HepG2 (cell line): ENCODE data around the gene MYO19. TPM values are rescaled to one million over a fixed set of nuclear protein-coding genes. Genes with fewer than 3 reads are reported as not detected.

Source experiments
- ATF1 ChIP-seq: IDR thresholded peaks from 2 replicates; pipeline ENCODE4 v1.6.1; 2016; ENCODE audit warnings: mild to moderate bottlenecking, control low read depth
- CC2D1A ChIP-seq: sonication (generic); formaldehyde crosslinking; IDR thresholded peaks from 2 replicates; pipeline ENCODE4 v1.8.1; 2023; ENCODE audit warnings: mild to moderate bottlenecking, missing genetic modification reagents
- CEBPB ChIP-seq: IDR thresholded peaks from 2 replicates; pipeline ENCODE4 v1.6.1; 2011; ENCODE audit warnings: low read depth, low read length, improper control_type of control experiment, borderline replicate concordance
- ELF3 ChIP-seq: IDR thresholded peaks from 2 replicates; pipeline ENCODE4 v1.6.1; 2016; ENCODE audit warnings: missing genetic modification reagents, missing compliant biosample characterization
- FOXJ3 ChIP-seq: sonication (generic); formaldehyde crosslinking; IDR thresholded peaks from 2 replicates; pipeline ENCODE4 v1.4.0; 2020; ENCODE audit warnings: missing genetic modification reagents, mild to moderate bottlenecking, borderline replicate concordance
- FOXK2 ChIP-seq: fragments of 450-650 bp; IDR thresholded peaks from 2 replicates; pipeline ENCODE4 v1.6.1; 2016
- KLF9 ChIP-seq: IDR thresholded peaks from 2 replicates; pipeline ENCODE4 v1.6.1; 2016; ENCODE audit warnings: low read depth
- MED8 ChIP-seq: sonication (generic); formaldehyde crosslinking; IDR thresholded peaks from 2 replicates; pipeline ENCODE4 v1.8.1; 2023; ENCODE audit warnings: mild to moderate bottlenecking, missing genetic modification reagents; ENCODE audit not compliant: insufficient replicate concordance
- MEIS1 ChIP-seq: sonication (generic); formaldehyde crosslinking; IDR thresholded peaks from 2 replicates; pipeline ENCODE4 v1.9.0; 2021; ENCODE audit warnings: mild to moderate bottlenecking, missing genetic modification reagents, moderate library complexity, borderline replicate concordance
- MLX ChIP-seq: IDR thresholded peaks from 2 replicates; pipeline ENCODE4 v1.6.1; 2016
- NCOA2 ChIP-seq: sonication (generic); formaldehyde crosslinking; IDR thresholded peaks from 2 replicates; pipeline ENCODE4 v1.8.0; 2022; ENCODE audit warnings: inconsistent platforms
- SIN3B ChIP-seq: fragments of 150-350 bp; IDR thresholded peaks from 2 replicates; pipeline ENCODE4 v1.6.1; 2014; ENCODE audit warnings: low read length
- SNAPC5 ChIP-seq: sonication (generic); formaldehyde crosslinking; IDR thresholded peaks from 2 replicates; pipeline ENCODE4 v1.8.1; 2023; ENCODE audit warnings: mild to moderate bottlenecking, missing genetic modification reagents, borderline replicate concordance
- U2AF1 ChIP-seq: fragments of 200-400 bp; formaldehyde crosslinking; optimal IDR thresholded peaks from 2 replicates; pipeline ENCODE3; 2017; ENCODE audit warnings: mild to moderate bottlenecking, low read depth, low read length
- YEATS4 ChIP-seq: sonication (generic); formaldehyde crosslinking; IDR thresholded peaks from 2 replicates; pipeline ENCODE4 v1.4.0; 2020; ENCODE audit warnings: missing genetic modification reagents, borderline replicate concordance
- ZNF234 ChIP-seq: sonication (generic); formaldehyde crosslinking; conservative IDR thresholded peaks from 2 replicates; pipeline ENCODE4 v1.5.1; 2020; ENCODE audit warnings: mild to moderate bottlenecking, missing genetic modification reagents
- ZNF615 ChIP-seq: sonication (generic); formaldehyde crosslinking; IDR thresholded peaks from 2 replicates; pipeline ENCODE4 v1.5.0; 2020; ENCODE audit warnings: mild to moderate bottlenecking, missing genetic modification reagents, borderline replicate concordance
- ZNF720 ChIP-seq: sonication (generic); formaldehyde crosslinking; IDR thresholded peaks from 2 replicates; pipeline ENCODE4 v1.4.0; 2020; ENCODE audit warnings: missing genetic modification reagents
- ZNF782 ChIP-seq: sonication (generic); formaldehyde crosslinking; IDR thresholded peaks from 2 replicates; pipeline ENCODE4 v1.4.0; 2020; ENCODE audit warnings: missing genetic modification reagents, mild to moderate bottlenecking, borderline replicate concordance
- ZNF816 ChIP-seq: sonication (generic); formaldehyde crosslinking; IDR thresholded peaks from 2 replicates; pipeline ENCODE4 v1.8.0; 2022; ENCODE audit warnings: missing genetic modification reagents, mild to moderate bottlenecking, borderline replicate concordance
- ZNF891 ChIP-seq: sonication (generic); formaldehyde crosslinking; IDR thresholded peaks from 2 replicates; pipeline ENCODE4 v1.5.0; 2020; ENCODE audit warnings: mild to moderate bottlenecking, missing genetic modification reagents
- ZSCAN30 ChIP-seq: sonication (generic); formaldehyde crosslinking; IDR thresholded peaks from 2 replicates; pipeline ENCODE4 v1.5.0; 2020; ENCODE audit warnings: mild to moderate bottlenecking, missing genetic modification reagents
- polyA plus RNA-seq, 8 experiments: library from polyadenylated mRNA; depleted of rRNA in 3 of 8; stranded (reverse) in 7 of 8; unstranded in 1 of 8; fragments of >200 nt; fragmentation: Illumina TruSeq in 4 of 8; extraction: Trizol in 4 of 8; gene quantifications; 2 replicates each; pipeline versions ENCODE4 v1.2.1 to v1.2.3, GENCODE V29; 2011 to 2016; ENCODE audit warnings: low read depth in 4 of 8, missing spikeins in 1 of 8, mixed read lengths in 1 of 8; ENCODE audit not compliant: insufficient read depth in 1 of 8
- total RNA-seq, 5 experiments: library from RNA; depleted of rRNA; stranded (reverse); fragments of >200 nt; fragmentation: Illumina TruSeq; extraction: Trizol; gene quantifications; 2 replicates each; pipeline ENCODE4 v1.2.3, GENCODE V29; 2016; ENCODE audit warnings: low read depth in 1 of 5
- TF ChIP-seq, protein P1 (sequence below): sonication (generic); formaldehyde crosslinking; IDR thresholded peaks from 2 replicates; pipeline ENCODE4 v1.8.0; 2022; ENCODE audit warnings: mild to moderate bottlenecking, missing genetic modification reagents; ENCODE audit not compliant: insufficient replicate concordance
- TF ChIP-seq, protein P2 (sequence below): IDR thresholded peaks from 2 replicates; pipeline ENCODE4 v1.4.0; 2020; ENCODE audit warnings: mild to moderate bottlenecking, missing genetic modification reagents

Gene MYO19
- total and polyA plus RNA-seq, 2 of the 13 experiments (the other 11 are each of a cell fraction or from before 2014, with no cell fraction given) = 75.7 to 82.3 TPM

GRCh38 chr17:36544307-36545076 lies 9.8 kb upstream of the MYO19 start, which contains the start of gene GGNBP2 (continued):
- TF ChIP-seq ZSCAN30 (CRISPR knock-in tag) = no peak
- TF ChIP-seq MLX (CRISPR knock-in tag) = no peak; the same call in 1 of the 2 replicates
- no peak for TF ChIP-seq CC2D1A (CRISPR knock-in tag)
- no peak for TF ChIP-seq FOXJ3
- no peak for TF ChIP-seq ELF3
- TF ChIP-seq ZNF615 = no peak; the same call in 1 of the 2 replicates
- peak; percentile 10; the same call in 1 of the 2 replicates for TF ChIP-seq KLF9 (CRISPR knock-in tag)
- TF ChIP-seq ATF1 (CRISPR knock-in tag) = no peak
- TF ChIP-seq YEATS4 (CRISPR knock-in tag) = peak; percentile 51
- TF ChIP-seq NCOA2 (CRISPR knock-in tag) = no peak
- TF ChIP-seq CEBPB = no peak
- TF ChIP-seq, protein P1, sequence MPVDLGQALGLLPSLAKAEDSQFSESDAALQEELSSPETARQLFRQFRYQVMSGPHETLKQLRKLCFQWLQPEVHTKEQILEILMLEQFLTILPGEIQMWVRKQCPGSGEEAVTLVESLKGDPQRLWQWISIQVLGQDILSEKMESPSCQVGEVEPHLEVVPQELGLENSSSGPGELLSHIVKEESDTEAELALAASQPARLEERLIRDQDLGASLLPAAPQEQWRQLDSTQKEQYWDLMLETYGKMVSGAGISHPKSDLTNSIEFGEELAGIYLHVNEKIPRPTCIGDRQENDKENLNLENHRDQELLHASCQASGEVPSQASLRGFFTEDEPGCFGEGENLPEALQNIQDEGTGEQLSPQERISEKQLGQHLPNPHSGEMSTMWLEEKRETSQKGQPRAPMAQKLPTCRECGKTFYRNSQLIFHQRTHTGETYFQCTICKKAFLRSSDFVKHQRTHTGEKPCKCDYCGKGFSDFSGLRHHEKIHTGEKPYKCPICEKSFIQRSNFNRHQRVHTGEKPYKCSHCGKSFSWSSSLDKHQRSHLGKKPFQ = no peak
- peak; percentile 76; the same call in 1 of the 2 replicates for TF ChIP-seq MEIS1 (CRISPR knock-in tag)
- TF ChIP-seq U2AF1 = peak; percentile 22
- no peak for TF ChIP-seq ZNF720 (CRISPR knock-in tag)
- TF ChIP-seq SNAPC5 (CRISPR knock-in tag) = no peak
- no peak for TF ChIP-seq ZNF234 (CRISPR knock-in tag)
- no peak for TF ChIP-seq ZNF782 (CRISPR knock-in tag)
- peak; percentile 40; the same call in 1 of the 2 replicates for TF ChIP-seq ZNF891
- no peak for TF ChIP-seq SIN3B
- TF ChIP-seq FOXK2 = no peak
- peak; percentile 66 for TF ChIP-seq MED8 (CRISPR knock-in tag)
- TF ChIP-seq, protein P2, sequence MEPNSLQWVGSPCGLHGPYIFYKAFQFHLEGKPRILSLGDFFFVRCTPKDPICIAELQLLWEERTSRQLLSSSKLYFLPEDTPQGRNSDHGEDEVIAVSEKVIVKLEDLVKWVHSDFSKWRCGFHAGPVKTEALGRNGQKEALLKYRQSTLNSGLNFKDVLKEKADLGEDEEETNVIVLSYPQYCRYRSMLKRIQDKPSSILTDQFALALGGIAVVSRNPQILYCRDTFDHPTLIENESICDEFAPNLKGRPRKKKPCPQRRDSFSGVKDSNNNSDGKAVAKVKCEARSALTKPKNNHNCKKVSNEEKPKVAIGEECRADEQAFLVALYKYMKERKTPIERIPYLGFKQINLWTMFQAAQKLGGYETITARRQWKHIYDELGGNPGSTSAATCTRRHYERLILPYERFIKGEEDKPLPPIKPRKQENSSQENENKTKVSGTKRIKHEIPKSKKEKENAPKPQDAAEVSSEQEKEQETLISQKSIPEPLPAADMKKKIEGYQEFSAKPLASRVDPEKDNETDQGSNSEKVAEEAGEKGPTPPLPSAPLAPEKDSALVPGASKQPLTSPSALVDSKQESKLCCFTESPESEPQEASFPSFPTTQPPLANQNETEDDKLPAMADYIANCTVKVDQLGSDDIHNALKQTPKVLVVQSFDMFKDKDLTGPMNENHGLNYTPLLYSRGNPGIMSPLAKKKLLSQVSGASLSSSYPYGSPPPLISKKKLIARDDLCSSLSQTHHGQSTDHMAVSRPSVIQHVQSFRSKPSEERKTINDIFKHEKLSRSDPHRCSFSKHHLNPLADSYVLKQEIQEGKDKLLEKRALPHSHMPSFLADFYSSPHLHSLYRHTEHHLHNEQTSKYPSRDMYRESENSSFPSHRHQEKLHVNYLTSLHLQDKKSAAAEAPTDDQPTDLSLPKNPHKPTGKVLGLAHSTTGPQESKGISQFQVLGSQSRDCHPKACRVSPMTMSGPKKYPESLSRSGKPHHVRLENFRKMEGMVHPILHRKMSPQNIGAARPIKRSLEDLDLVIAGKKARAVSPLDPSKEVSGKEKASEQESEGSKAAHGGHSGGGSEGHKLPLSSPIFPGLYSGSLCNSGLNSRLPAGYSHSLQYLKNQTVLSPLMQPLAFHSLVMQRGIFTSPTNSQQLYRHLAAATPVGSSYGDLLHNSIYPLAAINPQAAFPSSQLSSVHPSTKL (CRISPR knock-in tag) = peak; percentile 36
- no peak for TF ChIP-seq ZNF816 (CRISPR knock-in tag)
